H9 (cell line): ENCODE results near the gene AKNA. TPM values are rescaled to one million over a fixed set of nuclear protein-coding genes. Genes with fewer than 3 reads are reported as not detected.
A peak's percentile ranks its signal among the peaks of the same experiment; 100 is the strongest.
"Not testable (repeated sequence)": the region's sequence is repeated elsewhere in the genome, so short reads cannot be mapped to it uniquely, and the experiment has no call there.

Experiments used
- DNase-seq: peaks from one replicate; pipeline ENCODE4 v3.0.0-alpha.2; 2017
- H2AFZ ChIP-seq: one replicate; pipeline ENCODE4 v1.6.1; 2013; ENCODE audit warnings: mild to moderate bottlenecking, low read length, control low read depth, moderate library complexity
- H2AK5ac ChIP-seq: 2 replicates; pipeline ENCODE4 v1.6.1; 2013; ENCODE audit warnings: low read length, control low read depth, mixed read lengths; ENCODE audit not compliant: insufficient read length
- H2BK120ac ChIP-seq: one replicate; pipeline ENCODE4 v1.6.1; 2013; ENCODE audit warnings: low read depth, mild to moderate bottlenecking, low read length, control low read depth, inconsistent platforms; ENCODE audit not compliant: poor library complexity, severe bottlenecking
- H2BK12ac ChIP-seq: 2 replicates; pipeline ENCODE4 v1.6.1; 2013; ENCODE audit warnings: low read length, control low read depth, mixed read lengths, low read depth; ENCODE audit not compliant: insufficient read length
- H2BK15ac ChIP-seq: 2 replicates; pipeline ENCODE4 v1.6.1; 2013; ENCODE audit warnings: low read depth, low read length, control low read depth
- H2BK20ac ChIP-seq: one replicate; pipeline ENCODE4 v1.6.1; 2013; ENCODE audit warnings: low read depth, mild to moderate bottlenecking, low read length, control low read depth, inconsistent platforms; ENCODE audit not compliant: poor library complexity, severe bottlenecking
- H2BK5ac ChIP-seq: 2 replicates; pipeline ENCODE4 v1.6.1; 2013; ENCODE audit warnings: low read length, control low read depth, mixed read lengths; ENCODE audit not compliant: insufficient read length
- H3K14ac ChIP-seq: 2 replicates; pipeline ENCODE4 v1.6.1; 2013; ENCODE audit warnings: low read length, control low read depth; ENCODE audit not compliant: insufficient read depth
- H3K18ac ChIP-seq: 2 replicates; pipeline ENCODE4 v1.6.1; 2013; ENCODE audit warnings: low read depth, mild to moderate bottlenecking, mixed read lengths, low read length, control low read depth; ENCODE audit not compliant: insufficient read length
- H3K23ac ChIP-seq: 2 replicates; pipeline ENCODE4 v1.6.1; 2013; ENCODE audit warnings: low read length, control low read depth, mixed read lengths, low read depth; ENCODE audit not compliant: insufficient read length
- H3K23me2 ChIP-seq: 2 replicates; pipeline ENCODE4 v1.6.1; 2013; ENCODE audit warnings: low read depth, mild to moderate bottlenecking, mixed read lengths, low read length, control low read depth; ENCODE audit not compliant: insufficient read length, poor library complexity, severe bottlenecking
- H3K27ac ChIP-seq: 2 replicates; pipeline ENCODE4 v1.5.1; 2013; ENCODE audit warnings: low read length, control low read depth, mixed read lengths, low read depth; ENCODE audit not compliant: insufficient read length
- H3K27me3 ChIP-seq: 2 replicates; pipeline ENCODE4 v1.6.1; 2013; ENCODE audit warnings: low read length, control low read depth, inconsistent platforms; ENCODE audit not compliant: insufficient read depth
- H3K4ac ChIP-seq: 2 replicates; pipeline ENCODE4 v1.6.1; 2013; ENCODE audit warnings: low read depth, mild to moderate bottlenecking, control low read depth, inconsistent platforms, low read length, moderate library complexity
- H3K4me1 ChIP-seq: 2 replicates; pipeline ENCODE4 v1.6.1; 2013; ENCODE audit warnings: low read length, control low read depth, inconsistent platforms; ENCODE audit not compliant: insufficient read depth
- H3K4me2 ChIP-seq: 2 replicates; pipeline ENCODE4 v1.6.1; 2013; ENCODE audit warnings: low read length, control low read depth, mixed read lengths; ENCODE audit not compliant: insufficient read length, insufficient read depth
- H3K56ac ChIP-seq: 2 replicates; pipeline ENCODE4 v1.6.1; 2013; ENCODE audit warnings: low read depth, mild to moderate bottlenecking, mixed read lengths, low read length, control low read depth; ENCODE audit not compliant: insufficient read length
- H3K79me1 ChIP-seq: 2 replicates; pipeline ENCODE4 v1.6.1; 2013; ENCODE audit warnings: low read depth, mild to moderate bottlenecking, moderate library complexity, low read length, control low read depth, inconsistent platforms; ENCODE audit not compliant: insufficient read depth, poor library complexity, severe bottlenecking
- H3K79me2 ChIP-seq: 2 replicates; pipeline ENCODE4 v1.6.1; 2013; ENCODE audit warnings: low read length, control low read depth, inconsistent platforms; ENCODE audit not compliant: insufficient read depth
- H3K9ac ChIP-seq: 2 replicates; pipeline ENCODE4 v1.6.1; 2013; ENCODE audit warnings: low read length, control low read depth, mixed read lengths; ENCODE audit not compliant: insufficient read length; ENCODE audit errors: extremely low read depth
- H3K9me3 ChIP-seq: one replicate; pipeline ENCODE4 v1.6.1; 2013; ENCODE audit warnings: low read depth, low read length, inconsistent platforms; ENCODE audit not compliant: control insufficient read depth
- H3T11ph ChIP-seq: one replicate; pipeline ENCODE4 v1.6.1; 2013; ENCODE audit warnings: mild to moderate bottlenecking, low read length, control low read depth, inconsistent platforms
- H4K20me1 ChIP-seq: one replicate; pipeline ENCODE4 v1.6.1; 2013; ENCODE audit not compliant: control insufficient read depth, insufficient read length, insufficient read depth
- H4K5ac ChIP-seq: 2 replicates; pipeline ENCODE4 v1.6.1; 2013; ENCODE audit warnings: low read depth, mild to moderate bottlenecking, mixed read lengths, low read length, control low read depth; ENCODE audit not compliant: insufficient read length
- H4K8ac ChIP-seq: replicated peaks from 2 replicates; pipeline ENCODE4 v1.6.1; 2013; ENCODE audit warnings: low read length, control low read depth, mixed read lengths, low read depth; ENCODE audit not compliant: insufficient read length
- H4K91ac ChIP-seq: 2 replicates; pipeline ENCODE4 v1.6.1; 2013; ENCODE audit warnings: low read depth, mild to moderate bottlenecking, moderate library complexity, mixed read lengths, low read length, control low read depth; ENCODE audit not compliant: insufficient read length
- H3K27ac Mint-ChIP-seq, 3 experiments: 2 replicates in 2 of 3; 3 replicates in 1 of 3; pipeline ENCODE4 v1.8.0; 2020 to 2021; ENCODE audit warnings: mixed read lengths in 3 of 3, mild to moderate bottlenecking in 1 of 3, moderate library complexity in 1 of 3
- H3K27me3 Mint-ChIP-seq: 2 replicates; pipeline ENCODE4 v1.8.0; 2021; ENCODE audit warnings: low read depth, mild to moderate bottlenecking, moderate library complexity, mixed read lengths
- H3K36me3 Mint-ChIP-seq, 3 experiments: 2 replicates in 2 of 3; 3 replicates in 1 of 3; pipeline ENCODE4 v1.8.0; 2020 to 2021; ENCODE audit warnings: low read depth in 3 of 3, mixed read lengths in 3 of 3; ENCODE audit not compliant: insufficient read depth in 1 of 3
- H3K4me1 Mint-ChIP-seq, 2 experiments: 2 replicates each; pipeline ENCODE4 v1.8.0; 2020; ENCODE audit warnings: mixed read lengths in 2 of 2
- H3K4me3 Mint-ChIP-seq, 2 experiments: 2 replicates in 1 of 2; 3 replicates in 1 of 2; pipeline ENCODE4 v1.8.0; 2020 to 2021; ENCODE audit warnings: mild to moderate bottlenecking in 2 of 2, mixed read lengths in 2 of 2, moderate library complexity in 1 of 2
- H3K9me3 Mint-ChIP-seq, 2 experiments: 2 replicates in 1 of 2; 3 replicates in 1 of 2; pipeline ENCODE4 v1.8.0; 2020; ENCODE audit warnings: mild to moderate bottlenecking in 2 of 2, mixed read lengths in 2 of 2, moderate library complexity in 1 of 2
- CTCF ChIP-seq: fragments of 200-600 bp; sonication (generic); conservative IDR thresholded peaks from 3 replicates; pipeline ENCODE4 v1.8.0; 2021; ENCODE audit warnings: antibody characterized with exemption, mild to moderate bottlenecking
- WGBS: extraction: QIAGEN DNeasy Blood & Tissue Kit; methylation state at CpG from one replicate; pipeline ENCODE4 v1.1.7; 2013; ENCODE audit warnings: missing lambda C conversion rate, low lambda C conversion rate, mixed read lengths; ENCODE audit not compliant: insufficient read length; ENCODE audit errors: extremely low coverage; 5-methylcytosine and 5-hydroxymethylcytosine counted together
- total RNA-seq: library from RNA; stranded (reverse); gene quantifications from 2 replicates; pipeline ENCODE4 v1.2.1, GENCODE V29; 2021

AKNA gene
- total RNA-seq, 1 experiment from 2014 or later, result 19.7 TPM

GRCh38 chr9:114324492-114324891 is 63.3 kb downstream of the AKNA start:
- no peaks in the 10 kb centered on the region for H3K23me2 ChIP-seq
- H3K4me1 ChIP-seq, result no peaks in the 10 kb centered on the region
- H3K79me1 ChIP-seq, result no peaks in the 10 kb centered on the region
- H2BK20ac ChIP-seq, result no peak overlapping the region
- H4K20me1 ChIP-seq, result no peaks in the 10 kb centered on the region
- no peaks in the 10 kb centered on the region for H3K27me3 ChIP-seq
- no peak overlapping the region for H3K9ac ChIP-seq
- H3K18ac ChIP-seq, result no peak overlapping the region
- no peaks in the 10 kb centered on the region for H3K36me3 Mint-ChIP-seq
- H3K4me3 Mint-ChIP-seq, result no peak overlapping the region
- no CpG with 5 or more reads among the region's 8 CpGs for WGBS
- peak; percentile 47 for DNase-seq
- H4K91ac ChIP-seq, result no peak overlapping the region
- no peak overlapping the region for H3K23ac ChIP-seq
- no peak overlapping the region; the same call in 1 of the 2 replicates for H3K14ac ChIP-seq
- H3K27me3 Mint-ChIP-seq, result no peaks in the 10 kb centered on the region
- no peak overlapping the region for H2AFZ ChIP-seq
- no peak overlapping the region for H3K27ac ChIP-seq
- H3K56ac ChIP-seq, result no peak overlapping the region
- no peaks in the 10 kb centered on the region for H3K4me1 Mint-ChIP-seq
- no peak overlapping the region for H2BK15ac ChIP-seq
- no peak overlapping the region for H3T11ph ChIP-seq
- no peak overlapping the region for H4K5ac ChIP-seq
- H2BK12ac ChIP-seq, result no peak overlapping the region
- no peak overlapping the region for H3K4me2 ChIP-seq
- TF ChIP-seq CTCF, result no peak
- no peak overlapping the region for H3K4ac ChIP-seq
- H4K8ac ChIP-seq, result no peak overlapping the region
- H3K79me2 ChIP-seq, result no peaks in the 10 kb centered on the region
- no peak overlapping the region for H3K27ac Mint-ChIP-seq
- H2AK5ac ChIP-seq, result no peak overlapping the region
- no peaks in the 10 kb centered on the region for H3K9me3 ChIP-seq
- H2BK120ac ChIP-seq, result no peak overlapping the region
- H3K9me3 Mint-ChIP-seq, result no peaks in the 10 kb centered on the region
- H2BK5ac ChIP-seq, result no peak overlapping the region

- H3K18ac ChIP-seq, H3K27me3 ChIP-seq, H2BK5ac ChIP-seq, H4K91ac ChIP-seq, H3K27me3 Mint-ChIP-seq, H3K9ac ChIP-seq, H3K36me3 Mint-ChIP-seq, H3K4me3 Mint-ChIP-seq, H3K27ac Mint-ChIP-seq, H4K20me1 ChIP-seq, H3K4me2 ChIP-seq, DNase-seq, H3K23ac ChIP-seq, H2AK5ac ChIP-seq, H3K14ac ChIP-seq, H3K9me3 ChIP-seq, H2AFZ ChIP-seq, H3K23me2 ChIP-seq, H3K27ac ChIP-seq, H3K9me3 Mint-ChIP-seq, H3K79me2 ChIP-seq, H2BK120ac ChIP-seq, H3K56ac ChIP-seq, H3K4me1 ChIP-seq, H2BK15ac ChIP-seq, H2BK12ac ChIP-seq, H3K4ac ChIP-seq, H3K4me1 Mint-ChIP-seq, H4K8ac ChIP-seq, H3K79me1 ChIP-seq, H3T11ph ChIP-seq, H4K5ac ChIP-seq, H2BK20ac ChIP-seq: not testable (repeated sequence)
- WGBS, result no CpG with 5 or more reads among the region's 6 CpGs
Measured at GRCh38 chr9:114323849-114324248, 63.9 kb downstream of the AKNA start.
